ENCODE results near the gene LRRC72. TPM values are rescaled to one million over a fixed set of nuclear protein-coding genes. Genes with fewer than 3 reads are reported as not detected.

LRRC72 gene
- total RNA-seq, 6 donors from 2014 or later = not detected

GRCh38 chr7:16492513-16493062 lies 34.0 kb upstream of the LRRC72 start:
- 45 to 50% methylated on average over 3 of the region's 3 CpGs for WGBS, 2 donors

GRCh38 chr7:16493266-16493665 lies 33.4 kb upstream of the LRRC72 start:
- Histone ChIP-seq H3K27ac (no peak overlapping the region), H3K27me3 (no peaks in the 10 kb centered on the region), H3K9me3 (no peaks in the 10 kb centered on the region), H3K4me3 (no peak overlapping the region), H3K36me3 (no peaks in the 10 kb centered on the region), H3K4me1 (no peaks in the 10 kb centered on the region)
- ATAC-seq (ENCODE audit: low FRiP score in 2 of 2) (no peak), DNase-seq (no peak)
- TF ChIP-seq CTCF (IDR thresholded peaks at IDR 0.05) (no peak), POLR2AphosphoS5 (IDR thresholded peaks at IDR 0.05) (no peak), POLR2A (IDR thresholded peaks at IDR 0.05) (no peak), EP300 (IDR thresholded peaks at IDR 0.05) (no peak)
- 91 to 98% methylated on average over 2 of the region's 2 CpGs for WGBS, 2 donors

More at GRCh38 chr7:16492513-16493062, 34.0 kb upstream of the LRRC72 start:
- ATAC-seq (ENCODE audit: low FRiP score in 2 of 2) (no peak), DNase-seq (no peak)
- no peaks in the 10 kb centered on the region for H3K9me3 ChIP-seq
- H3K4me1 ChIP-seq = no peaks in the 10 kb centered on the region
- no peaks in the 10 kb centered on the region for H3K36me3 ChIP-seq
- H3K27me3 ChIP-seq = no peaks in the 10 kb centered on the region
- H3K27ac ChIP-seq = no peak overlapping the region
- H3K4me3 ChIP-seq = no peak overlapping the region
- TF ChIP-seq POLR2A (IDR thresholded peaks at IDR 0.05) (no peak), EP300 (IDR thresholded peaks at IDR 0.05) (no peak), CTCF (IDR thresholded peaks at IDR 0.05) (no peak), POLR2AphosphoS5 (IDR thresholded peaks at IDR 0.05) (no peak)

GRCh38 chr7:16494551-16494950 lies 32.1 kb upstream of the LRRC72 start:
- ATAC-seq (ENCODE audit: low FRiP score in 2 of 2) = no peak
- WGBS, 2 donors = 82 to 85% methylated on average over 2 of the region's 2 CpGs
- H3K27ac ChIP-seq = no peak overlapping the region

GRCh38 chr7:16494955-16495719 lies 31.5 kb upstream of the LRRC72 start:
- no peak overlapping the region for H3K27ac ChIP-seq
- H3K9me3 ChIP-seq = no peaks in the 10 kb centered on the region
- no peaks in the 10 kb centered on the region for H3K4me1 ChIP-seq
- no peak overlapping the region for H3K4me3 ChIP-seq
- ATAC-seq (ENCODE audit: low FRiP score in 2 of 2) (peak in 1 of 2 donors; percentile 28), DNase-seq (no peak)
- 58 to 60% methylated on average over 4 of the region's 4 CpGs for WGBS, 2 donors
- H3K27me3 ChIP-seq = no peaks in the 10 kb centered on the region
- no peaks in the 10 kb centered on the region for H3K36me3 ChIP-seq
- TF ChIP-seq POLR2AphosphoS5 (IDR thresholded peaks at IDR 0.05) (no peak), EP300 (IDR thresholded peaks at IDR 0.05) (no peak), CTCF (IDR thresholded peaks at IDR 0.05) (no peak), POLR2A (IDR thresholded peaks at IDR 0.05) (no peak)

More at GRCh38 chr7:16494551-16494950, 32.1 kb upstream of the LRRC72 start:
- Histone ChIP-seq H3K4me3 (no peak overlapping the region), H3K36me3 (no peaks in the 10 kb centered on the region), H3K27me3 (no peaks in the 10 kb centered on the region), H3K9me3 (no peaks in the 10 kb centered on the region), H3K4me1 (no peaks in the 10 kb centered on the region)
- TF ChIP-seq EP300 (IDR thresholded peaks at IDR 0.05) = no peak
- no peak for DNase-seq

- H3K27ac ChIP-seq = no peak overlapping the region
- ATAC-seq (ENCODE audit: low FRiP score in 2 of 2) (no peak), DNase-seq (peak in 1 of 2 donors; percentile 22)
Measured at GRCh38 chr7:16498122-16498521, 28.5 kb upstream of the LRRC72 start.

More at GRCh38 chr7:16498122-16498521, 28.5 kb upstream of the LRRC72 start:
- no peaks in the 10 kb centered on the region for H3K4me1 ChIP-seq
- H3K4me3 ChIP-seq = no peak overlapping the region
- H3K36me3 ChIP-seq = no peaks in the 10 kb centered on the region
- WGBS, 2 donors = 61 to 71% methylated on average over 2 of the region's 2 CpGs
- no peaks in the 10 kb centered on the region for H3K27me3 ChIP-seq
- H3K9me3 ChIP-seq = no peaks in the 10 kb centered on the region
- no peak for TF ChIP-seq POLR2A (IDR thresholded peaks at IDR 0.05)
- no peak for TF ChIP-seq EP300 (IDR thresholded peaks at IDR 0.05)
- TF ChIP-seq POLR2AphosphoS5 (IDR thresholded peaks at IDR 0.05) = no peak
- TF ChIP-seq CTCF (IDR thresholded peaks at IDR 0.05) = no peak
